Common myeloid progenitor, CD34-positive (primary cell): Measurements from ENCODE around the gene AKAP17A.
"Not testable (repeated sequence)": the region's sequence is repeated elsewhere in the genome, so short reads cannot be mapped to it uniquely, and the experiment has no call there.

Experiments used
- CTCF ChIA-PET: fragments of 350-600 bp; sonication (Branson Sonifier 250); formaldehyde crosslinking; loops from one replicate; lab custom pipeline; 2021; ENCODE audit warnings: antibody characterized with exemption; lab: Charles Lee
- POLR2A ChIA-PET: fragments of 350-600 bp; sonication (Branson Sonifier 250); formaldehyde crosslinking; loops from one replicate; lab custom pipeline; 2021; ENCODE audit warnings: antibody characterized with exemption; lab: Charles Lee
- DNase-seq, 3 donors: peaks; one replicate each; pipeline versions ENCODE4 v3.0.0 to v3.0.0-alpha.2; 2013
- H3K27ac ChIP-seq, 2 experiments: 1 replicate in 1 of 2; 2 replicates in 1 of 2; pipeline ENCODE4 v1.7.0; 2013; ENCODE audit warnings: inconsistent platforms in 2 of 2, low read length in 2 of 2, mild to moderate bottlenecking in 2 of 2, low read depth in 1 of 2, moderate library complexity in 1 of 2; ENCODE audit not compliant: severe bottlenecking in 2 of 2, insufficient read depth in 1 of 2, poor library complexity in 1 of 2
- H3K27me3 ChIP-seq, 5 experiments: replicated peaks in 2 of 5; 1 replicate in 3 of 5; 2 replicates in 2 of 5; pipeline versions ENCODE4 v1.6.1 to v1.7.0; 2013; ENCODE audit warnings: low read length in 4 of 5, mild to moderate bottlenecking in 2 of 5, moderate library complexity in 2 of 5, inconsistent platforms in 1 of 5; ENCODE audit not compliant: insufficient read depth in 5 of 5, control insufficient read depth in 4 of 5
- H3K36me3 ChIP-seq, 4 experiments: 1 replicate in 2 of 4; 2 replicates in 2 of 4; pipeline versions ENCODE4 v1.6.1 to v1.7.0; 2013; ENCODE audit warnings: low read length in 3 of 4, control low read depth in 1 of 4, mild to moderate bottlenecking in 1 of 4; ENCODE audit not compliant: control insufficient read depth in 4 of 4, insufficient read depth in 4 of 4
- H3K4me1 ChIP-seq, 4 experiments: 1 replicate in 3 of 4; 2 replicates in 1 of 4; pipeline versions ENCODE4 v1.6.1 to v1.7.1; 2013; ENCODE audit warnings: low read length in 3 of 4, mild to moderate bottlenecking in 3 of 4, control low read depth in 1 of 4, inconsistent platforms in 1 of 4, moderate library complexity in 1 of 4; ENCODE audit not compliant: control insufficient read depth in 4 of 4, insufficient read depth in 4 of 4; ENCODE audit errors: control extremely low read depth in 1 of 4
- H3K4me3 ChIP-seq, 7 experiments: 1 replicate in 4 of 7; 2 replicates in 3 of 7; pipeline versions ENCODE4 v1.5.1 to v1.7.0; 2013; ENCODE audit warnings: mild to moderate bottlenecking in 7 of 7, low read length in 6 of 7, moderate library complexity in 6 of 7, inconsistent platforms in 2 of 7, low read depth in 2 of 7, control low read depth in 1 of 7; ENCODE audit not compliant: insufficient read depth in 4 of 7, control insufficient read depth in 1 of 7; ENCODE audit errors: extremely low read depth in 1 of 7
- H3K9me3 ChIP-seq, 5 experiments: 1 replicate in 4 of 5; 2 replicates in 1 of 5; pipeline versions ENCODE4 v1.6.1 to v1.7.1; 2013; ENCODE audit warnings: low read length in 4 of 5, mild to moderate bottlenecking in 2 of 5, inconsistent platforms in 1 of 5, low read depth in 1 of 5, moderate library complexity in 1 of 5; ENCODE audit not compliant: control insufficient read depth in 4 of 5, insufficient read depth in 2 of 5; ENCODE audit errors: control extremely low read depth in 1 of 5
- WGBS: methylation state at CpG from one replicate; pipeline ENCODE4 v1.1.5; 2013; ENCODE audit not compliant: insufficient coverage; 5-methylcytosine and 5-hydroxymethylcytosine counted together

The AKAP17A gene

GRCh38 chrX:1610736-1611135 lies 19.3 kb downstream of the AKAP17A start:
- DNase-seq: no peak
- no peaks in the 10 kb centered on the region for H3K27me3 ChIP-seq
- peaks cover 0 to 14% (median 11%) of the 10 kb centered on the region in 4 experiments for H3K4me1 ChIP-seq
- 89% methylated on average over 12 of the region's 12 CpGs for WGBS
- H3K36me3 ChIP-seq: peaks cover 0 to 3% (median 0%) of the 10 kb centered on the region in 4 experiments
- no peak overlapping the region for H3K27ac ChIP-seq
- POLR2A ChIA-PET: no interaction called here
- CTCF ChIA-PET: no interaction called here
- H3K9me3 ChIP-seq: no peaks in the 10 kb centered on the region
- no peak overlapping the region for H3K4me3 ChIP-seq

GRCh38 chrX:1612641-1613286 lies 21.4 kb downstream of the AKAP17A start:
- Histone ChIP-seq H3K27ac (no peak overlapping the region), H3K4me3 (no peak overlapping the region), H3K36me3 (no peaks in the 10 kb centered on the region), H3K27me3 (no peaks in the 10 kb centered on the region), H3K9me3 (no peaks in the 10 kb centered on the region), H3K4me1 (peaks cover 0 to 16% (median 13%) of the 10 kb centered on the region in 4 experiments)
- POLR2A ChIA-PET: no interaction called here
- WGBS: 96% methylated on average over 4 of the region's 5 CpGs
- no peak for DNase-seq
- CTCF ChIA-PET: no interaction called here

GRCh38 chrX:1614927-1615326 lies 23.5 kb downstream of the AKAP17A start, which contains the start of gene ASMT:
ASMT (plus strand) TSS chrX:1615059; CDS start chrX:1615200, 141 bp downstream.
- Histone ChIP-seq H3K27ac (no peak within 1 kb of the TSS), H3K27me3 (no peaks in the 10 kb centered on the region), H3K9me3 (no peaks in the 10 kb centered on the region), H3K4me3 (no peak within 1 kb of the TSS), H3K4me1 (peaks cover 0 to 12% (median 10%) of the 10 kb centered on the region in 4 experiments), H3K36me3 (no peaks in the 10 kb centered on the region)
- DNase-seq: no peak
- ChIA-PET CTCF (no interaction called here), POLR2A (no interaction called here)
- WGBS: 93% methylated on average over 17 of the region's 17 CpGs

- CTCF ChIA-PET: no interaction called here
- POLR2A ChIA-PET: no interaction called here
- no peak overlapping the region for H3K27ac ChIP-seq
- H3K27me3 ChIP-seq: no peaks in the 10 kb centered on the region
- peaks cover 0 to 13% (median 8%) of the 10 kb centered on the region in 4 experiments for H3K4me1 ChIP-seq
- H3K9me3 ChIP-seq: no peaks in the 10 kb centered on the region
- no peak for DNase-seq
- H3K36me3 ChIP-seq: no peaks in the 10 kb centered on the region
- WGBS: 82% methylated on average over 3 of the region's 4 CpGs
- no peak overlapping the region for H3K4me3 ChIP-seq
These were observed 27.3 kb downstream of the AKAP17A start for GRCh38 chrX:1618689-1619088.

- Histone ChIP-seq H3K4me1 (peaks cover 0 to 10% (median 6%) of the 10 kb centered on the region in 4 experiments), H3K4me3 (no peak overlapping the region), H3K36me3 (no peaks in the 10 kb centered on the region), H3K27me3 (no peaks in the 10 kb centered on the region), H3K9me3 (no peaks in the 10 kb centered on the region), H3K27ac (no peak overlapping the region)
- 93% methylated on average over 21 of the region's 21 CpGs for WGBS
- CTCF ChIA-PET: no interaction called here
- DNase-seq: no peak
- POLR2A ChIA-PET: no interaction called here
These were observed 32.3 kb downstream of the AKAP17A start for GRCh38 chrX:1623691-1624090.

- WGBS: 94% methylated on average over 12 of the region's 14 CpGs
- CTCF ChIA-PET, H3K27me3 ChIP-seq, H3K4me3 ChIP-seq, H3K9me3 ChIP-seq, H3K27ac ChIP-seq, POLR2A ChIA-PET, H3K4me1 ChIP-seq, DNase-seq, H3K36me3 ChIP-seq: not testable (repeated sequence)
These were observed 32.9 kb downstream of the AKAP17A start for GRCh38 chrX:1624158-1624860.

- H3K4me1 ChIP-seq, H3K9me3 ChIP-seq, H3K27me3 ChIP-seq, POLR2A ChIA-PET, H3K4me3 ChIP-seq, H3K36me3 ChIP-seq, CTCF ChIA-PET, H3K27ac ChIP-seq, DNase-seq: not testable (repeated sequence)
- 100% methylated on average over 5 of the region's 7 CpGs for WGBS
These were observed 33.4 kb downstream of the AKAP17A start for GRCh38 chrX:1624861-1625215.
